HG02885 (cell line): ENCODE results near the gene RRP9.

ENCODE experiments used
- ATAC-seq: cut with Tn5 transposase; IDR thresholded peaks from one replicate; pipeline ENCODE4 v1.9.1; 2021; ENCODE audit warnings: mild to moderate bottlenecking; ENCODE audit not compliant: unreplicated experiment, poor library complexity

Gene RRP9

DNA sequence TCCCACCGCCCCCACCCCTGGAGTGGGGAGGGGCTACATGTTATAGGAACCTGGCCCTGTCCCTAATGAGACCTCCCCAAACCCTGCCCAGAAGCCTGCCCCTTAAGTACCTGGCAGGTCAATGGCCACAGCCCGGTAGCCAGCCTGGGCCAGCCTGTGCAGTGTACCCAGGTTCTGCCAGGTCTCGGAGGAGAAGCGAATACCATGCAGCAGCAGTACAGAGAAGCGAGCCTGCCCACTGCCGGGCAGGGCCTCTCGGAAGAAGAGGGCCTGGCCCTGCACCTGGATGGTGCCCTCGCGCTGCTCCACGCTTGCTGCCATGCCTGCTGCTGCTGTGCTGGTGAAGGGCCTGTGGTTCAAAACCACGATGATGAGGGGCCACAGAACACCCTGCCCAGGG is 29.6 kb upstream of the RRP9 start:
- no peak for ATAC-seq

DNA sequence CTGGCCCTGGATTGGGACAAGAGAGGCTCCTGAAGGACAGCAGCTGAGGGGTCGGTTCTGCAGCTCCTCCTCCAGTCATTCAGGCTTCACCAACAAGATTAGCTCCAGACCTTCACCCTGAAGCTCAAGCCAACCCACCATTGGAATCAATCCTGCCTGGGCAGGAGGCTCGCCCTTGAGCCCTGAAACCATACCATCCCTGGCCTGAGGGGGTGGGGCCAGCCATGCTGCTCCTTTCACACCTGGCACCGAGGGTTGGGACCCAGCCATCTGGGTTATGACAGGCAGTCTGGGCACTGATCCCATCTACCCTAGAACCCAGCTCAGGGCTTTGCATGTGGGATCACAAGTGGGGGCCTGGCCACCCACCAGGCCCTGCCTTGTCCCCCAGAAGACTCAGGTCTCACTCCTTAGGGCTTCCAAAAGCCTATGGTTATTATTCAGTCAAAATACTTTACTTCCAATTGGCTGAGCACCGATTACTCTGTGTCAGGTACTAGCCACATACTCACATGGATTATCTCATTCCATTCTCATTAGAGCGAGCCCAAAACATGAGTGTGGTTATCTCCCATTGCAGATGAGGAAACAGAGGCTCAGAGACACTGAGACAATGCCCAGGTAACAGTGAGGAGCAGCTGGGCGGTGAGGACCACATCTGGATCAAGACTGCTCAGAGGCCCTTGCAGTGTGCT is 29.0 kb upstream of the RRP9 start:
- no peak for ATAC-seq

DNA sequence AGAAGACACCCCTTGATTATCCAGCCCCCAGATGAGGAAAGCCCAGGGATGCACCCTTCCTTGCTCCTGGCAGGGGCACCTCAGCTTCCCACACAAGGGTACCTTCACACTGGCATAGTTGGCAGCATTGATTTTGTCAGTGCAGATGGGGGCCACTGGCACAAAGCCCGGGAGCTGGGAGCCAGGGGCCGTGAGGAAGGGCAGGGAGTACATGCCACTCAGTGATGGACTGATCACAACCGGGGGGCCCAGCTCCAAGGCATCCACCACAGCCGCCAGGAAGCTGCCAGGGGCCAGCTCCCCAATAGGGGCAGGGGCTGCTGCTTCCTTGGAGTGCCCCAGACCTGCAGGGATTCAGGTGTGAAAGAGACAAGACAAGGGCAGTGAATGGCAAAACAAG is 28.1 kb upstream of the RRP9 start:
- ATAC-seq, result no peak

DNA sequence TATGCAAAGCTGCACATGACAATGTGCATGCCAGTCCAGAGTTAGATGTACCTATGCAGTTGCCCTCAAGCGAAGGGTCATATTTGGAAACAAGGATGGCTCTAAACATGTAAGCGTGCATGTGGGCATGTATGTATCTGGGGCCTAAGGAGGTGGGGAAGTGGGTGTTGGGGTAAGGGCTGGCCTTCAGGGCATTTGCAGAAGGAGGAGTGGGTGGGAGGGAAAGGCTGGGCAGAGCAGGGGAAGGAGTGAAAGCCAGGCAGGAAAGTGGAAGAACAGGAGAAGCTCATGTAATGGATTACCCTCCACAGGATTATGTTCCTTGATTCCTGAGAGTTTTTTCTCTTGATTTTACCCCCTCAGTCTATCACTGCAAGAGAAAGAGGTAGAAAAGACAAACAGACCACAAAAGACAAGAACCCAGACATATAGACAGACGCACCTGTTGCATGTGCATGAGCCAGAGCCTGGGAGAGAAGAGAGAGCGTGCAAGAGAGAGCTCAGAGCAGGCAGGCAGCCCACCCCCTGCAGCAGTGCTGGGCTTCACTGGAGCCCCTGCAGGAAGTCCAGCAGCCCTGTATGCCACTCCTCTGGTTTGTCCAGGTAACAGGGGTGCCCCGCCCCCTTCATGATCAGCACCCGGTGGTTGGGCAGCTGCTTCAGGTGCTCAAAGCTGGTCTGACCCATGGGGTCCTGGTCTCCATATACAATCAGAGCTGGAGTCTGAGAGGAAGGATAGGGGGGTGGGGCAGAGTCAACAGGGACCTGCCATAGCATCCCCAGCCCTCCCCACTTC is 27.4 kb upstream of the RRP9 start:
- ATAC-seq, result no peak

DNA sequence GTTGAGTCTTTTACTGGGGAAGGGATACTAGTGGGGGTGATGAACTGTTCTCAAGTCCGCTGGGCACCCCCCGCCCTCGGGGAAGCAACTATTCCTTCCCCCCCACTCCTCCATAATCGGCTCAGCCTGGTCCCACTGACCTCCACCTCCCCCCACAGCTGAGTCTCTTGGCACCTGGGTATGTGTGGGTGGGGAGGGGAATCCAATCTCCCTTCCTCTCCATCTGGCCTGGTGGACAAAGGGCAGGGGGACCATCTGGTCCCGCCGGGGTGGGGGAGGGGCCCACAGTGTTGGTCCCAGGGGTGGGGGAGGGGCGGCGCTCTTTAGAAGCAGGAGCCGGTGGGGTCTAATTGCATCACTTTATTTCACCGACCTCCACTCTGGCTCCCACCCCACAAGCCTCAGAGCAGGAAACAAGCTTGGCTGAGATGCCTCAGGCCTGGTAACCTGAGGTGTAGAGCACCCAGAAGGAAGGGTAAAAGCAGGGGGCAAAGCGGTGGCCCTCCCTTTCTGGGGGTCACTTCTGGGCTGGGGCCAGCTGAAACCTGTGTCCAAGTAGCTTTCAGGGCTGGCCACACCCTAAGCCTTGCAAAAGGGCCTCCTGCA is 26.6 kb upstream of the RRP9 start:
- no peak for ATAC-seq

DNA sequence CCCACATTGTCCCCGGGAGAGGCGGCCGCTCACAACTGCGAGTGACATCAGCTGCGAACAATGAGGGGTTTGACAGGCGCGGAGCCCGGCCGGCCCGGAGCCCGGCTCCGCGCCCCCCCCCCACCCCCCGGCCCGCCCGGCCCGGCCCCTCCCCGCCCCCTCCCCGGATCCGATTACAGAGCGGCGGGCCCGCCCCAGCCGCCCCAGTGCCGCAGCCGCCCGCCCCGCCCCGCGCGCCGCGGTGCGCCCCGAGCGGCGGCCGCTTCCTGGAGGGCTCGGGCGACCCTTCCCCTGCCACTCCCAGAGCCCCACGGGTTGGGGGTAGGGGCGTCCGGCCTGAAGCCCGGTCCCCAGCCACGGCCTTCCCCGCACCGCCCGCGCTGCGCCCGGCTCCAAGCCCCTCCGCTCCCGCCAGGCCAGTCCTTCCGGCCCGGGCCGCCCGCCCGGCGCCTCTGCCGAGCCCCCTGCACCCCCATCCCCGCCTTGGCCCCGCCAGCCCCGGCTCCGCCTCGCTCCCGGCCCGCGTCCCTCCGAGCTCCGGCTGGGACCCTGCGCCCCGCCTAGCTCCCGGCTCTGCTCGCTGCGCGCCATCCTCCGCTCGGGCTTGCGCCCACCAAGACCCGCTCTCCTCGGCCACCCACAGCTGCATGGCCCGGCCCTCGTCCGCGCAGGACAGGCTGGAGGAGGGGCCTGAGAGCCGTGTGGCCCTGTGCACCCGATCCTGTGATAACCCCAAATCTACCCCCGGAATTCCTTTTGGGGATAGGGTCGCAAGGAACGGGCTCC is 25.9 kb upstream of the RRP9 start, which contains the start of gene PCBP4:
PCBP4 (minus strand) TSS at position 71 of the 786 bp plus-strand sequence. CDS start 6,214 bp downstream, outside the sequence.
- ATAC-seq, result peak; percentile 70

DNA sequence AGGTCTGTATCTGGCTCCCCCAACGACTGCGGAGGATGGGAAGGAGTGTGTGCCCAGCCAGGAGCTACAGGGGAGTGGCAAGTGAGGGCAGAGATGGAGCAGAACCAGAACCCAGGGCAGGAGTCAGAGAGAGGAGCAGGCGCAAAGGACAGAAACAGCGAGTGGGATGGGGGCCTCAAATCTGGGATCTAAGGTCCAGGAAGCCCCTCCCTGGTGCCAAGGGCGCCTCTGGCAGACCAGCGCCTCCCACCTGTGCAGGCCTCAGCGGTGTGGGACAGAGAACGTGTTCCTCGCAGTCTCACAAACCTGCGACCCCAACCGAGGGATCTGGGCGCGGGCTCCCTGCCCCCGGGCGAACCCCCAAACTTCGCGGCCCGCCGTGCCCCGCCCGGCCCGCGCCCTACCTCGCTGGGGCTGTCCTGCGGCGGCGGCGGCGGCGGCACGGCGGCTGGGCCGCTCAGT is 25.2 kb upstream of the RRP9 start:
- no peak for ATAC-seq

DNA sequence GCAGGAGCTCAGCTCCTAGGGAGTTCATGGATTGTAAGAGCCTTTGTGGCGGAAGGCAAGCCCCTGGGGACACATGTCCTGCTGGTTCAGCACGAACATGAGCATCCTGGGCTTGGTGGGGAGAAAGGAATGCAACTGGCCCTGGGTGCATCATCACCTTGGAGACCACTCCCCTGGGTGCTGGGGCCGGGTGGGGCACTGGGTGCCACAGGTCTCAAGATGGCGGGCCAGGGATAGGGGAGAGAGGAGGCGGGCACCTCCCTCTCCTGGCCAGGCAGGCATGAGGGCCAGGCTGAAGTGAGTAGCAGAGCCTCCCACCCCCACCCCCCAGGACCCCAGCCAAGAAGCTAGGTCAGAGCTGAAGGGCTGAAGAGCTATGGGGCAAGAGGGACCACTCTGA is 24.8 kb upstream of the RRP9 start:
- ATAC-seq, result no peak

DNA sequence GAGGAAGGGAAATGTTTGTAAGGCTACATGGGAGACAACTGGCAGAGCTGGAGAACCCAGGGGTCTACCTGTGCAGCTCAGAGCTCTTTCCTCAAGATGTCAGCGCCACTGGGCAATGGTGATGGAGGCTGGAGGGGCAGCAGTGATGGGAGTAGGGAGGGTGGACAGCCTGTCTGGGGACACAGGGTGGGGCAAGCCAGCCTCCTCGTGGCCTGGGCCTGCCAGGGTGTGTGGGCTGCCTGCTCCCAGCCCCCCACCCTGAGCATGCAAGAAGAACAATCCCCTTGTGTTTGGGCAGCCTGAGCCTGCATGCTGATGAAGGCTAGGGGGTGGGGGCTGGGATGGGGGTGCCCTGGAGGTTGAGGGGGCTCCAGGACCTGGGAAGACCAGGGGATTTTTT is 24.3 kb upstream of the RRP9 start:
- ATAC-seq, result no peak

DNA sequence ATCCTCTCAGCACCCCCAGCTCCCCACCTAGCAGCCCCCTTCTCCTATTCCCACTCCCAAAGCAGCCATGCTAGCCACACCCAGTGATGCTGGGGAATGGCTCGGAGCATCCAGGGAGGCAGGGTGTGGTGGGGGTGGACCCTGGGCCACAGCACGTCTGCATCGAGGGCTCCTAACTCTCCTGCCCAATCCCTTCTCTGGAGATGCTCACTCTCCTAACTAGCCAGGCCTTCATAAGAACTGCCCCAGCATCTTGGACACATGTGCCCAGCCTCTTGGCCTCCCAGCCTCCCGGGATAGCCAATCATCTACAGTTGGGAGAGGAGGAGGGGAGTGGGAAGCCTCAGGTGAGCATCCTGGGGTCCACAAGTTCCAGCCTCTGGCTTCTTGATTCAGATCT is 22.8 kb upstream of the RRP9 start:
- ATAC-seq, result no peak

DNA sequence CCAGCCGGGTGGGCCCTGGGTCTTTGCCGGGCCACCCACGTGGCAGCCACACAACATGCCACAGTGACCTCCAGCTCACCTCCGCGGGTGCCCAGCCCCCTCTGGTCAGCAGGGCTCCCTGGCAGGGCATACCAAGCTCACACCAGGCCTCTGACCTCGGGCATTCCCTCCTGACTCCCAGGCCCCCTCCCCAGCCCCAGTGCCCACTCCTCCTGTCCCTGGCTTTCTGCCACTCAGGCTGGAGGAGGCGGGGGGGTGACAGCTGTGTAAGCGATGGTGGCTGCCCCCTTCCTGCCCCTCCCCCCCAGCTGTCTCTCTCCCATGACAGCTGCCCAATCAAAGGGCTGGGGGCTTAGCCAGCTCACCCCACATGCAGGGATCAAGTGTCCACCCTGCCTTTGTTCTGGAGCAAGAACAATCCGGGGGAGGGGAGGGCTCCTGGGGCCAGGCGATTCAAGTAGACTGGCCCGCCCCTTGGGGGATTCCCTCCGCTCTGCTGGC is 22.3 kb upstream of the RRP9 start:
- no peak for ATAC-seq

DNA sequence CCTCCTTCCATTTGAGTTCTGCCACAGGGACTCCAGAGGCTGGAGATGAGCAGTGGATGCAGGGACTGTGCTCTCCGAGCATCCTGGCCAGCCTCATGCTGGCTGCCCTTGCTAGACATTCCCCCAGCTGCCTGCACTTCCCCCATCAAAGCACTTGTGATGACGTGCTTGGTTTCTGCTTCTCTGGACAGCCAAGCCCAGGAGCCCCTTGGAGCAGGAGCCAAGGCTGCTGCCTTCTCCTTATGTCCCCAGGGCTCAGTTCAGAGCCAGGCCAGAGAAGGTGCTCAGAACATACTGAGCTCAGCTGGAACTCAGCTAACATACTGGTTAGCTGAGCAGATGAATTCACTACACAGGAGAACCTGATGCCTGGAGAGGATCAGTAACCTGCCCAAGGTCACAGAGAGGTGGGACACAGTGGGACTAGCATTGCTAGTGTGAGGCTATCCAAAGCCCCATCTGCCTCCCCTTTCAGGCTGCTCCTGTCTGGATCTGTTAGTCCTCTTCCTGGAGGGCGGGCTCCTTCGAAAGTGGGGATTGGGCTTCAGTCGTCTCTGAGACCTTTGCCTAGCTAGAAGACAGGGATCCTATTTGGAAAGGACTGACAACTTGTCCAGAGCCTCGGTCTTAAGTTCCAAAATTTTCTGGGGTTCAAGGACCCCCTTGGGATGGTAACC is 21.3 kb upstream of the RRP9 start:
- ATAC-seq, result no peak

DNA sequence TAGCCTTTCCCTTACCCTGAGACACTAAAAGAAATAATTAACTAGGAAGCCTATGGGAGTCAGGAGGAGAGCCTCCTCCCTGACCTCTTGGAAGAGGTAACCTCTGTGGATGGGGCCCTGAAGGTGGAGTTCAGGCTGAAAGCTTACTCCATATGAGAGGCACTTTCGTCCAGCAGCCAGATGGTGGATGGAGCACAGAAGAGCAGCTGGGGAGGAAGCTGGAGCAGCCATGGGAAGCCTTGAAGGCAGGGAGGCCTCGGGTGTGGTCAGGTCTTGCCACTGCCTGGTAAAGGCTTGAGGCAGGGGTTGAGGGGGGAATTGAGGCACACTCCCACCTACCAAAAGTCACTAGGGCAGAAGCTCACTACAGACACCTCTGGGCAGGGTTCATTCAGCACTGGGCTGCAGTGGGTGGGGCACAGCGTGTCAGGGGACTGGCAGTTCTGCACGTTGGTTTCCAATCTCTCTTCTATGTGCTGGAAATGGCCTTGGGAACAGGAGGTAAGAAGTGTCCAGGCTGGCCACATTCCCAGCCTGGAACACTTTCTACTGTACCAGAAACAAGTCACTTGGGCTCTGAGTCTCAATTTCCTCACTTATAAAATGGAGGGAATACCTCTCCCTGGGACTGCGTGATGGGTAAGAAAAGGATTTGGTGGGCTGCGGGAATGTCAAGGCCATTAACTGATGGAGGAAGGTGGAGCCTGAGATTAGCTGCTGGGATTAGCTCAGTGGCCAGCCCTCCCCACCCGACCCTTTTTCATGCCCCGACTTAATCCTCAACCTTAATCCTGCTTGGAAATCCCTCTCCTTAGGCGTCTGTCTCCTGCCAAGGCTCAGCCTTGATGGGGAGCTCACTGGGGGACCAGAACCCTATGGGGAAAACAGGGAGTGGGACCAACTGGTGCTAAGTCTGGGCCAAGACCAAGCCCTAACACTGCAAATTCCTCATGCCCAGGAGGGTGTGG is 20.2 kb upstream of the RRP9 start:
- ATAC-seq, result no peak

DNA sequence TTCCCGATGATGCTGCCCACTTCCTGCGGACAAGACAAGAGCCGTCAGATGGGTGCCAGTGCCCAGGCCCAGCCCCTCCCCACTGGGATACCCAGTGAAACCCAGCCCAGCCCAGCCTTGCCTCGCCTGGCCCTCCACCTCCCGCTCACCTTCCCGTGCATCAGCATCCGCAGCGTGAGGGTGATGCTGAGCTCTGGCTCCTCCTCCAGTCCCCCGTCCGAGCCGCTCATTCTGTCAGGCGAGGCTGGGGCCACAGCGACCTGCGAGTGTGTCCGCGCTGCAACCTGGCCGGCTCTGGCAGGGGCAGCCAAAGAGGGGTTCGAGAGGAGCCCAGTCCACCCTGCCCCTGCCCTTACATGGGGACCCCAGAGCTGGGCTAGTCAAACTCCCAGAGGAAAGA is 19.3 kb upstream of the RRP9 start:
- no peak for ATAC-seq

DNA sequence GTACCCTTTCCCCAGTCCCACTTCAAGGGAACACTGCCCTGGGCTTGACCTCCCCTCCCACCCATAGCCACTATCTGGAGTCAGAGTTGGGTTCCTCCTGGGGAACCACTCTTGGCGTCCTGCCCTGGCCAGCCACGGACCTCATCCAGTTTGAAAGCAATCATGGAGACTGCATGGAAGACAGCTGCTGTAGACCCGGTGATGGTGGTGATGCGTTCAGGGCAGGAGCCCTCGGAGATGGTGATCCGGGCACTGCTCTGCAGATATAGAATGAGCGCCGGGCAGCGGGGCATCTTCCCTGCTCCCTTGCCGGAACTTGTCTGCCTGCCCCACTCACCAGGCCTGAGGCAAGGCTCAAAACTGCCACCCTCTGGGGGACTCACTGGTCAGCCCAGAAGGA is 18.7 kb upstream of the RRP9 start:
- no peak for ATAC-seq

DNA sequence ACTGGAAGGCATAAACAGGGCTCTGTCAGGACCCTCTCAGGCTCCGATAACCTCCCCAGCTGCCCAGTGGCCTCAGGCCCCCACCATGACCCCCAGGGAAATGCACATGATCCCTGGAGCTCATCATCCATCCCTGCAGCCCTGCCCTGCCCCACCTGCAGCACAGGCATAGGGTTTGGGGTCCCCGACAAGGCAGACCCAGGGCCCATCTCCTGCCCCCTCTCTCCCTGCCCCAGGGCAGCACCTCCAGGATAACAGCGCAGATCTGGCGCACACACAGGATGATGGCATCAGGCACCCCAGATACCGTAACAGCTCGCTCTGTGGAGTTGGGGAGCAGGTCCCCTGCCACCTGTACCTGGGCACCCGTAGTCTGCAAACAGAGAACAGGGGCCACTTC is 17.9 kb upstream of the RRP9 start:
- no peak for ATAC-seq

DNA sequence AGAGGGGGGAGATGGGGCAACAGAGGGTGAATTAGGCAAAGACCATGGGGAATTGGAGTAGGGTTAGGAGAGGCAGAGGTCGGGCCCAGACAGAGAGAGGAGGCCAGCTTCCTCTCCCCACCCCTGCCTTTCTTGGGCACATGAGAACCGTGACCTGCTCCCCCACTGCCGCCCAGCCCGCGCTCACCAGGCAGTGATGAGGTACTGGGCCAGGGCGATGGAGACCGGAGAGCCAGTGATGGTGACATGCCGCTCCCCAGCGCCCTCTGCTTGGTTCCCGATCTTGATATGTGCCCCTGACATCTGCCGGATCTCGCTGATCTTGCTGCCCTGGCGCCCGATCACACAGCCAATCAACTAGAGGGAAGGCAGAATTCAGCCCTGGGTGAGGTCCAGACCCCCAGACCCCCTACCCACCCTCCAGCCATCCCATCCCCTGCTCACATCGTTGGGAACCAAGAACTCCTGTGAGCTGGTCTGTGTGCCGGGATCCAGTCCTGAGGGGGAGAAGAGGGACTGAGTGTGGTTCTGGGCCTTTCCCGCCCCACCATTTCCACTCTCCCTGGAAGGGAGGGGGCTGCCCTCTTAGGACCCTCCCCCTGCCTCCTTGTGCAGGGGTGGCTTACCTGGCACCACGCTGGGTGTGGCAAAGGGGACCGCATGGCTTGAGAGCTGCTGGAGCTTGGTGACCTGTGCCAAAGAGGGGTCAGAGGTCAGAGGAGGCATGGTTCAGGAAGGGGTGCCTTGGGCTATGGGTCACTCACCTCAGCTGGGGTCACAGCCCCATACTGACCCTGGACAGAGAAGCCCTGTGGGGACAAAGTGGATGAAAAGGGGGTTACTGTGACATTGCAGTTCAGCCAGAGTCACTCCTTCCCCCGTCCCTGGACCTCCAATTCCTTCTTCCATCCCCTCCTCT is 17.2 kb upstream of the RRP9 start:
- no peak for ATAC-seq
